Measurements from ENCODE around the gene SCN3A. TPM values are rescaled to one million over a fixed set of nuclear protein-coding genes. Genes with fewer than 3 reads are reported as not detected.
A peak's percentile ranks its signal among the peaks of the same experiment; 100 is the strongest.

The SCN3A gene
- total and polyA plus RNA-seq, 2 donors (not counting 3 experiments of a cell fraction or from before 2014, with no cell fraction given) = not detected

- Histone ChIP-seq H3K27ac (ENCODE audit: insufficient read depth, low read depth, low read length) (no peak overlapping the region), H3K9me1 (replicated peaks; ENCODE audit: control insufficient read depth, extremely low read depth, insufficient read depth, low read length) (no peaks in the 10 kb centered on the region), H3K4me3 (replicated peaks in 1 of 3; ENCODE audit: insufficient read depth in 1 of 3, low read depth in 1 of 3, low read length in 3 of 3) (no peak overlapping the region), H3K36me3 (ENCODE audit: control insufficient read depth in 2 of 2, extremely low read depth in 1 of 2, insufficient read depth in 2 of 2, low read length in 2 of 2) (no peaks in the 10 kb centered on the region), H3K4me2 (ENCODE audit: insufficient read depth, low read length) (no peak overlapping the region), H3K27me3 (ENCODE audit: control insufficient read depth in 2 of 2, insufficient read depth in 2 of 2, low read length in 2 of 2) (no peaks in the 10 kb centered on the region), H3K9me3 (replicated peaks; ENCODE audit: control insufficient read depth, insufficient read depth, low read length) (no peaks in the 10 kb centered on the region), H4K20me1 (replicated peaks; ENCODE audit: control insufficient read depth, extremely low read depth, insufficient read depth, low read length) (no peaks in the 10 kb centered on the region), H3K79me2 (ENCODE audit: control insufficient read depth, insufficient read depth, low read length) (no peaks in the 10 kb centered on the region), H3K4me1 (ENCODE audit: control insufficient read depth, extremely low read depth, insufficient read depth, low read length) (no peaks in the 10 kb centered on the region), H2AFZ (ENCODE audit: low read depth, low read length) (no peak overlapping the region), H3K9ac (replicated peaks; ENCODE audit: extremely low read depth, insufficient read depth, low read length) (no peak overlapping the region)
- CTCF ChIA-PET = interaction anchor here (1.2 to 2.2 kb wide), 9 partner anchors 9 to 636 kb away, joined by 3 to 30 read pairs (median 5); no protein-coding TSS in a partner anchor
- DNase-seq (ENCODE audit: low read depth, low spot score) (peak; percentile 21), FAIRE-seq (no peak)
- intact Hi-C loops (cut with micrococcal nuclease) = loop anchor here (2.0 kb wide), 2 partner anchors 165 to 541 kb away; no protein-coding TSS in a partner anchor
- TF ChIP-seq, protein P1, sequence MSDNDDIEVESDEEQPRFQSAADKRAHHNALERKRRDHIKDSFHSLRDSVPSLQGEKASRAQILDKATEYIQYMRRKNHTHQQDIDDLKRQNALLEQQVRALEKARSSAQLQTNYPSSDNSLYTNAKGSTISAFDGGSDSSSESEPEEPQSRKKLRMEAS (IDR thresholded peaks at IDR 0.05; ENCODE audit: insufficient read depth, insufficient read length) = no peak
- TF ChIP-seq CTCF (IDR thresholded peaks at IDR 0.05; ENCODE audit: extremely low read depth in 1 of 2, insufficient read depth in 1 of 2, low read depth in 1 of 2, low read length in 2 of 2) = no peak
- no peak for TF ChIP-seq POLR2AphosphoS5 (IDR thresholded peaks at IDR 0.05; ENCODE audit: insufficient read depth, low read depth, low read length)
- TF ChIP-seq MYC (IDR thresholded peaks at IDR 0.05; ENCODE audit: low read depth, low read length) = no peak
- TF ChIP-seq FOS (IDR thresholded peaks at IDR 0.05; ENCODE audit: borderline replicate concordance, insufficient read depth, low read length) = no peak
- TF ChIP-seq JUN (IDR thresholded peaks at IDR 0.05; ENCODE audit: borderline replicate concordance, insufficient read depth, insufficient read length, low read depth) = no peak
- no peak for TF ChIP-seq GATA2 (IDR thresholded peaks at IDR 0.05; ENCODE audit: insufficient read depth, insufficient read length, low read depth, low read length)
- no peak for TF ChIP-seq EZH2 (IDR thresholded peaks at IDR 0.05; ENCODE audit: borderline replicate concordance, low read depth, low read length, severe bottlenecking)
- no peak for TF ChIP-seq POLR2A (IDR thresholded peaks at IDR 0.05; ENCODE audit: low read depth, low read length)
- no TSS peak for BruUV-seq (replicated peaks)
- POLR2A ChIA-PET = no interaction called here
- dilution Hi-C loops (cut with MboI; ENCODE audit: extremely low pct_ligation_motif_present, low sequenced_read_pairs) = no loop called here
Observed at GRCh38 chr2:165238295-165238694, 34.4 kb upstream of the SCN3A start.
